Hippocampal formation (tissue), 2 donors: ENCODE results near the gene E2F1.
"Not testable (repeated sequence)": the region's sequence is repeated elsewhere in the genome, so short reads cannot be mapped to it uniquely, and the experiment has no call there.

Experiments
- DNase-seq, 2 donors: peaks; one replicate each; lab custom pipeline; 2025; lab: John Stamatoyannopoulos, UW

Gene E2F1

DNA sequence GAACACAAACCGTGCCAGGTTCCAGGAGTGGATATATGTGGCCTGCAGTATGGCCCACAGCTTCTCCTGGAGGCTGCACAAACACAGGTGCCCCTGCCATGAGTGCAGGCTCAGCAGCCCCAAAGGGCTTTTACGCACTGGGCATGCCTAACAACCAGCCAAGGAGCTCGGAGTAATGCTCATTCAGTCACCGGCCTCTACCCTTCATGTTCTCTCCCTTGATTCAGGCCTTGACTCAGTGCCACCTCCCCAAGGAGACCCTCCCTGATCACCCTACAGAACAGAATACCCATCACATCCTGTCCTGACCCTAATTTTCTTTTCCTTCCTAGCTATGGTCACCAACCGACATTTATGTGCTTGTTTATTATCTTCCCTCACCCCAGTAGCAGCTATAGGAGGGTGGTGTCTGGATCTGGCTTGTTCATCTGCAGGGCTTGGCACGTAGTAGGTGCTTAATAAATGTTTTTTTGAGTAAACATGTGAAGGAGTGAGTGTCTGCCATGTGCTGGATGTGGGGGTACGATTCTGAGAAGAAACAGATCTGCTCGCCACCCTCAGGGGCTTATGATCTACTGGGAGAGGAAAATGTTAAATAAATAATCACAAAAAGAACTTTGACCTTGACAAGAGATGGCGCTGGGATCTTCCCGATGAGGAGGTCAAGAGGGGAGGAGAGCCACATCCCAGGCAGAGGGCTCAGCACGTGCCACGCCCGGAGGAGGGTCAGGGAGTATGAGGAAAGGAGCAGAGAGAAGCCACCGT is 24.7 kb upstream of the E2F1 start:
- DNase-seq = no peak

DNA sequence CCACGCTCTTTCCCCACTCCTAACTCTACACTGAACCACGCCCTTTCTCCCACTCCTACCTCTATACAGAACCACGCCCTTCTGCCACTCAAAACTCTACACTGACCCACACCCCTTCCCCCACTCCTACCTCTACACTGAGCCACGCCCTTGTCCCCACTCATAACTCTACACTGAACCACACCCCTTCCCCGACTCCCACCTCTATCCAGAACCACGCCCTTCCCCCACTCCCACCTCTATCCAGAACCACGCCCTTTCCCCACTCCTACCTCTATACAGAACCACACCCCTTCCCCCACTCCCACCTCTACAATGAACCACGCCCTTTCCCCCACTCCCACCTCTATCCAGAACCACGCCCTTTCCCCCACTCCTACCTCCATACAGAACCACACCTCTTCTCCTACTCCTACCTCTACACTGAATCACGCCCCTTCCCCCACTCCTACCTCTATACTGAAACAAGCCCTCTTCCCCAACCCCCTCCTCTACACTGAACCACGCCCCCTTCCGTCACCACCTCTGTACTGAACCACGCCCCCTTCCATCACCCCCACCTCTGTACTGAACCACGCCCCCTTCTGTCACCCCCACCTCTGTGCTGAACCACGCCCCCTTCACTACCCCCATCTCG is 23.8 kb upstream of the E2F1 start:
- DNase-seq = no peak

DNA sequence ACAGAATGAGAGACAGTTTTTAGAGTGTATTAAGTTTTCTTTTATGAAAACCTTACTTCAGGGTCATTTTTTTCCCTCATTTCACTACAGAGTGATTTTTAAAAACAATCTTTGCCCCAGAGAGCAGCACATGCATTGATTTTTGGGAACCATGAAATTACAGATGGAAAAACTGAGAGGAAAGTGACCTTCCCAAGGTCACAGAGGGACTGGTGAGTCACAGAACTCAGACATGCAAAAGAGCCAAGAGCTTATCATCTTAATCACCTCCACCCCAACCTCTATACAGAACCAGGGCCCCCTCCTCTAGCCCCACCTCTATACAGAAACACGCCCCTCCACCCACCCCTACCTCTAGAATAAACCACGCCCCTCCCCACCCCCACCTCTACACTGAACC is 23.2 kb upstream of the E2F1 start:
- DNase-seq = no peak

DNA sequence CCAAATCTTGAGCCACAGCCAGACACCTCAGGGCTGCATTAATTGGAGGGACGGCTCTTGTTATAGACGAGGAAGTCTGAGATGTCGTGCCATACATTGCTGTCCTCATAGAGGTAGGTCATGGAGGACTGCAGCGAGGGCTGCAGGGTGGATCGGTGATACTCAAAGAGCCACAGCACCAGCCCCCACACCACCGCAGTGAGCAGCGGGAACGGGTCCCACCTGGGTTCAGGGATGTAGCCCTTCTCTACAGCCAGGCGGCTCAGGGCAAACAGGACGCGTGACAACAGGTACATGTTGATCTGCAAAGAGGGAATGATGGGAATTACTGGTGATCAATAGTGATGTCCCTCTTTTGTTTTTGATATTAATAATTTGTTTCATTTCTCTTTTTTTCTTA is 21.5 kb upstream of the E2F1 start:
- DNase-seq = no peak

DNA sequence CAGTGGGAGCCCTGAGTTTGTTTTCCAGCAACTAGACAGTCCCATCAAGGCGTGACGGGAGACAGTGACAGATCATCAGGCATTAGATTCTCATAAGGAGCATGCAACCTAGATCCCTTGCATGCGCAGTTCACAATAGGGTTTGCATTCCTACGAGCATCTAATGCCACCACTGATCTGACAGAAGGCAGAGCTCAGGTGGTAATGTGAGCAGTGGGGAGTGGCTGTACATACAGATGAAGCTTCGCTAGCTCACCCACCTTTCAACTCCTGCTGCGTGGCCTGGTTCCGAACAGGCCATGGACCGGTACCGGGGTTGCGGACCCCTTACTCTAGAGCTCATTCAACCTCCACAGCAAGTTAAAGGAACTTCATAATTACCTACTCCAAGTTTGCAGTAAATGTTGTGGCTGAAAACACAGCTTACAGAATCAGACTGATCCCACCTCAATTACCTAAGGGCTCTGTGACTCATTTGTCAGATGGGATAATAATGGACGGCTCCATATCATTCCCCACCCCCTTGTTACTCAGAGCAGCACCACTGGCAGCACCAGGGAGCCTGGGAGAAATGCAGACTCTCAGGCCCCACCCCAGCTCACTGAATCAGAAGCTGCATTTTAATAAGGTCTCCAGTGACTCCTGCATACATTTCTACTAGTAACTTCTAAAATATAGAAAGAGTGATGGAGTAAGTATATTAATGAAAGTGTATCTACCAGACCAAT is 18.2 kb upstream of the E2F1 start:
- DNase-seq = no peak

DNA sequence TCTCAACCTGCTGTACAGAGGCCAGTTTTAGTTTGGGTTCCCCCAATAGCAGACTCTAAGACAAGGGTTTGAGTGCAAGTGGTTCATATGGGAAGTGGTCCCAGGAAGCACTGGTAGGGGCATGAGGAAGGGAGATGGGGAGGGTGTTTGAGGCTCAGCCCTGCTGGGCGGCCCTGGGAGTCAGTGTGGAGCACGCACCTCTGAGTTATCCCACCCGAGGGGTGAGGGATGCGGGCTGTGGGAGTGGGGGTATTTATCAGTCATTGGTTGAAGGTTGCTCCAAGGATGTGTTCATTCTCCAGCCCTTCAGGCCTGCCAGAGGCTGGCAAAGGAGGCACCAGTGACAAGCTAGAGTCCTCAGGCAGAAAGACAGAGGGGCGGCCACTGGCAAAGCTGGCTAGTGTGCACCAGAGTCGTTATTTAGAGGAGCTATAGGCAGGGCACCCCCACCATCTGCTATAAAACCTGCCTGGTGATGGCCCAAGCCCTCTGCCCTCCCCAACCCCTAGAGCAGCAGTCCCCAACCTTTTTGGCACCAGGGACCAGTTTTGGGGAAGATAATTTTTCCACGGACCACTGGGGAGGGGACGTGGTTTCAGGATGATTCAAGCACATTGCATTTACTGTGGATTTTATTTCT is 17.4 kb upstream of the E2F1 start:
- no peak for DNase-seq

DNA sequence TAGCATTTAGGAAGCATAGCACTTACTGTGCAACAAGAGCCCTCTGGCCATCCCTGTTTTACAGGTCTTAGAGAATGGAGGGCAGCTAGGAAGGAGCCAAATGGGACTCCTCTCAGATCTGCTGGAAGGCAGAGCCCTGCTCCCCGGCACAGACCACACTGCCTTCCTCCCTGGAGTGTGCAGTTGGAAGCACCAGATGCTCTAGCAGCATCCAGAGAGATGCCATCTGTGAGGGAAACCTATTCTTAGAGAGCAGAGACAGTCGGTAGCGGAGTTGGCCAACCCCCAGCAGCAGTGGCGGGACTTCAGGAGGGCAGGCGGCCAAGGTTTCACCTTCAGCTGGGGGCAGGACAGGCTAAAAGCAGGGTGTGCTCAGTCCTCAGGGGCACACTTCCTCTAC is 16.7 kb upstream of the E2F1 start:
- peak; percentile 13 to 33 for DNase-seq

DNA sequence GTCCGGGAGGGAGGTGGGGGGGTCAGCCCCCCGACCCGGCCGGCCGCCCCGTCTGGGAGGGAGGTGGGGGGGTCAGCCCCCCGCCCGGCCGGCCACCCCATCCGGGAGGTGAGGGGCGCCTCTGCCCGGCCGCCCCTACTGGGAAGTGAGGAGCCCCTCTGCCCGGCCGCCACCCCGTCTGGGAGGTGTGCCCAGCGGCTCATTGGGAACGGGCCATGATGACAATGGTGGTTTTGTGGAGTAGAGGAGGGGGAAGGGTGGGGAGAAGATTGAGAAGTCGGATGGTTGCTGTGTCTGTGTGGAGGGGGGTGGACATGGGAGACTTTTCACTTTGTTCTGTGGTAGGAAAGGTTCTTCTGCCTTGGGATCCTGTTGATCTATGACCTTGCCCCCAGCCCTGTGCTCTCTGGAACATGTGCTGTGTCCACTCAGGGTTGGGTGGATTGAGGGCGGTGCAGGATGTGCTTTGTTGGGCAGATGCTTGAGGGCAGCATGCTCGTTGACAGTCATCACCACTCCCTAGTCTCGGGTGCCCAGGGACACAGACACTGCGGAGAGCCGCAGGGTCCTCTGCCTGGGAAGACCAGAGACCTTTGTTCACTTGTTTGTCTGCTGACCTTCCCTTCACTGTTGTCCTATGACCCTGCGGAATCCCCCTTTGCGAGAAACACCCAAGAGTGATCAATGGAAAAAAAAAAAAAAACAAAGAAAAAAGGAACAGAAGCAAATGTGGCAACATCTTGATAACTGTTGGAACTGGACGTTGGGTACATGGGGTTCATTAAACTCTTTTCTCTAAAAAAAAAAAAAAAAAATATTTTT is 15.7 kb upstream of the E2F1 start:
- DNase-seq = no peak

DNA sequence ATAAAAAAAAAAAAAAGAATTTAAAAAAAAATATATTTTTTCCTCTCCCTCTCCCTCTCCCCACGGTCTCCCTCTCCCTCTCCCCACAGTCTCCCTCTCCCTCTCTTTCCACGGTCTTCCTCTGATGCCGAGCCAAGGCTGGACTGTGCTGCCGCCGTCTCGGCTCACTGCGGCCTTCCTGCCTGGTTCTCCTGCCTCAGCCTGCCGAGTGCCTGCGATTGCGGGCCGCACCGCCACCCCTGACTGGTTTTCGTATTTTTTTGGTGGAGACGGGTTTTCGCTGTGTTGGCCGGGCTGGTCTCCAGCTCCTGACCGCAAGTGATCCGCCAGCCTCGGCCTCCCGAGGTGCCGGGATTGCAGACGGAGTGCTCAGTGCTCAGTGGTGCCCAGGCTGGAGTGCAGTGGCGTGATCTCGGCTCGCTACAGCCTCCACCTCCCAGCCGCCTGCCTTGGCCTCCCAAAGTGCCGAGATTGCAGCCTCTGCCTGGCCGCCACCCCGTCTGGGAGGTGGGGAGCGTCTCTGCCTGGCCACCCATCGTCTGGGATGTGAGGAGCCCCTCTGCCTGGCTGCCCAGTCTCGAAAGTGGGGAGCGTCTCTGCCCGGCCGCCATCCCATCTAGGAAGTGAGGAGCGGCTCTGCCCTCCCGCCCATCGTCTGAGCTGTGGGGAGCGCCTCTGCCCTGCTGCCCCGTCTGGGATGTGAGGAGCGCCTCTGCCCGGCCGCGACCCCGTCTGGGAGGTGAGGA is 14.7 kb upstream of the E2F1 start:
- DNase-seq = not testable (repeated sequence)

DNA sequence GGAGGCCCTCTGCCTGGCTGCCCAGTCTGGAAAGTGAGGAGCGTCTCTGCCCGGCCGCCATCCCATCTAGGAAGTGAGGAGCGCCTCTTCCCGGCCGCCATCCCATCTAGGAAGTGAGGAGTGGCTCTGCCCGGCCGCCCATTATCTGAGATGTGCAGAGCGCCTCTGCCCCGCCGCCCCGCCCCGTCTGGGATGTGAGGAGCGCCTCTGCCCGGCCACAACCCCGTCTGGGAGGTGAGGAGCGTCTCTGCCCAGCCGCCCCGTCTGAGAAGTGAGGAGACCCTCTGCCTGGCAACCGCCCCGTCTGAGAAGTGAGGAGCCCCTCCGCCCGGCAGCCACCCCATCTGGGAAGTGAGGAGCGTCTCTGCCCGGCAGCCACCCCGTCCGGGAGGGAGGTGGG is 12.8 kb upstream of the E2F1 start:
- DNase-seq = not testable (repeated sequence)

DNA sequence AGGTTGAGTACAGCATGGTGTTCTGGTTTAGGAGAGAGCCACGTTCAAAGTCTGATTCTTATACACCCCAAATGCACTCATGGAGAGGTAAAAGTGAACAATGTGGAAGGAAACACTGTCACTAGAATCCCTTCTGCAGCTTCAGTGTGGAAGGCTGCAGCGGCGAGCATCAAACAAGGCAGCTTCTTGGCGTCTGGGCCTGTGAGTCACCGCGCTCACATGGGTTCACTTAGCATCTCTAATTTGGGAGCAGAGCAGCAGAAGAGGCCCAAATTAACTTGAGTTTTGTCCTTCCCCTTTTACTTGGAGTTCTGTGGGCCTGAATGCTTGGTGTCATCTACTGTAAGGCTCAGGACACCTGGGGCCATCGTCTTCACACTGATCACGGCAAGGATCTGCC is 10.9 kb upstream of the E2F1 start:
- peak; percentile 22 to 46 for DNase-seq

DNA sequence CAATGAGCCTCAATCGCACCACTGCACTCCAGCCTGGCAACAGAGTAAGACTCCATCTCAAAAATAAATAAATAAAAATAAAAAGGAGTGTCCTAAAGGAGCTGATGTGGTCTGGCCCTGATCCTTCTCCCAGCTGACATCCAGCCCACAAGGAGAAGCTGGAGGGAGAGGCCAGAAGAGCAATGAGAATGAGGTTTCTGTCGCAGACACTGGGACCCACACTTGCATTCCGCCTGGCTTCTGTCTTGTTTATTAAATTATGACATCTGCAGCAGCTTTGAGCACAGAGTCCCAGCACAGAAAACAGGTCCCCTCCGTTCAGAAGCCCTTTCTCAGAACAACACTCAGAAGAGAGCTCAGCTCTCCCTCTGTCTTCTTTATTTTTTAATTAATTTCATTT is 10.3 kb upstream of the E2F1 start:
- no peak for DNase-seq

DNA sequence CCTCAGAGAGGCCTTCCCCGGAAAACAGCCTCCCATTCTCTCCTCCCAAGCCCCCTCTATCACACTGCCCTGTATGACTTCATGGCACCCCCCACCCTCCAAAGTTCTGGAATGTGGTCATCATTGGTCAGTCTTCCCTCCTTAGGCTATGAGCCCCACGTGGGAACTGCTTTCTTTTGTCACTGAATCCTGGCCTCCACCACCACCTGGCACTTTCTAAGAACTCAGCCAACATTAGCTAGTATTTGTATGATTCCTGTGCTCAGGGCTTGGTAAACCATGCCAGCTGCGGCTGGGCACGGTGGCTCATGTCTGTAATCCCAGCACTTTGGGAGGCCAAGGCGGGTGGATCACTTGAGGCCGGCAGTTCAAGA is 8.4 kb upstream of the E2F1 start:
- DNase-seq = peak in 1 of 2 donors; percentile 19

DNA sequence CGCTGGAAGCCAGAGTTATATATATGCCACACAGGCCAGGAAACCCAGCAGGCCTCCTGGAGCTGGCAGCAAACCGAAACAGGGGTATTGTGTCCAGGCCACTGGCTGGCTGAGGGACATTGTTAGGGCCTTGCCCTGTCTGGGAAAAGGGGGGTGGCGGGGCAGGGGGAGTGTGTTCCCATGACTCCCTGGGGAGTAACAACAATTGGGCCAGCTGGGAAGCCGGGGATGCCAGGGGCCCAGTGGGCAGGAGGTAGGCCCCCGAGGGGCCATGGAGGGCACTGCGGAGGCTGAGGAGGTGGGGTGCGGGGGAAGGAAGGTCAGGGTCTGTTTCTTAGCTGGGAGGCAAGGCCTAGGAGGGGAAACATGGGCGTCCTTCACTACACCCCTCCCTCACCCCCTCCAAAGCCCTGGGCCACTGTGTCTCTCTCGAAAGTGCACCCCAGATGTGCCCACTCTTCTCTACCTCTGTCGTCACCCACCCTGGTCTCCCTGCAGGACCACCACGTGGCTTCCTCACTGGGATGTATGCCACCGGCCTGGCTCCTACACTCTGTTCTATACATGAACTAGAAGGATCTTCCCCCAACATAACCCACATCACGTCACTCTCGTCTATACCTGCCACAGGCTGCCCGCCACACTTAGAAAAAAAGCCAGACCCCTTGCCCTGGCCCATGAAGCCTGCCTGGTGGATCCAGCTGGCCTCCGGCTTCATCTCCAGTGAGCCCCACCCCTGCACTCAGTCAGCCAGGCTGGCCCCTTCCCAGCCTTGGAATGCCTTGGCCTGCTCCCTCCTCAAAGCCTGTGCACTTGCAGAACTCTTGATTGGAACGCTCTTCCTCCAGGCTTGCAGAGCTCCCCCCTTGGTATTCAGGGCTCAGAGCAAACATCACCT is 7.8 kb upstream of the E2F1 start:
- peak; percentile 78 to 81 for DNase-seq

DNA sequence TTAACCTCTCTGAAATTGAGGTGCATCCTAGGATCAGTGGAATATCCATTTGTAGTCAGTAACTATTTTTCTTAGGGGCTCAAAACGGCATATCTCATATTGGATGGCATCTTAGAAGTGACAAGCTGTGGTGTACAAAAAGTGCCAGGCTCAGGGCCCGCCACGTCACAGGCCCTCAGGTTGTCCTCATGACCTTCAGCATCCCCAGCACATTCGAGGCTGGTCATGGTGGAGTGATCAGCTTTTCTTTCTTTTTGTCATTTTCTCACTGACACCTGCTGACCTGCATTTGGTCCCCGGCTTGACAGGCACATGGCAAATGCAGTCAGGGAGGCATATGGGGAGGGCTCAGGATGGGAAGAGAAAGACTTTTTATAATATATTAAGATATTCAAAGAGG is 7.1 kb upstream of the E2F1 start:
- no peak for DNase-seq

DNA sequence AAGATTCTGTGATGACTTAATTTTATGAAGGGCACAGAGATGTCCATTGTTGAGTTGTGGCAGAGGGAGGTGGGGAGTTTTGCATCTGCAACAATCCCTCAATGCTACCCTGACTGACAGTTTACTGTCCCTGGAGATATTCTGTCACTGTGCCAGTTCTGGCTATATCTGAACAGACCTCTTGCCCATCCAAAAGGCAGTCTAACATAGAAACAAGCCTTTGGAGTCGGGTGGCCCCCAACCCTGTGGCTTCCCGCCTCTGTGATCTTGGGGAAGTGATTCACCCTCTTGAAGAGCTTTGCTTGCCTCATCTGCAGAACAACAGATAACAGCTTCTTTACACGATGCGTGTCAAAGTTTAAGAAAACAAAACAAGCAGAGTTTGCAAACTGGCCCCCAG is 3.8 kb upstream of the E2F1 start:
- DNase-seq = peak in 1 of 2 donors; percentile 64

DNA sequence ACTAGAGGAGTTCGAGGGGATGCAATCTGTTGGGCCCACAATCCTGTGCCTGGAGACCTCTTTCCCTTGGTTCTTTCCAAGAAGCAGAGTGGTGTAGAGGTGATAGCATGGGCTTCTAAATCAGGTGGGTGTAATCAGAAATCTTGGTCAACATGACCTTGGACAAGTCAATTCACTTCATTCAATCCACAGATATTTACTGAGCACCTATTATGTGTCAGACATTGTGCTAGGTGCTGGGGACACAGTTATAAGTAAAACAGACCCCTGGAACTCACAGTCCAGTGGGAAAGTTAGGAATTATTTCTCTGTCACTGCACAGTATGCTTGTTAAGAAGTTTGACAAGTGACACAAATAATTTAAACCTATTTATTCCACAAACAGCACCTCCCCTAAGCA is 3.3 kb upstream of the E2F1 start:
- DNase-seq = no peak

DNA sequence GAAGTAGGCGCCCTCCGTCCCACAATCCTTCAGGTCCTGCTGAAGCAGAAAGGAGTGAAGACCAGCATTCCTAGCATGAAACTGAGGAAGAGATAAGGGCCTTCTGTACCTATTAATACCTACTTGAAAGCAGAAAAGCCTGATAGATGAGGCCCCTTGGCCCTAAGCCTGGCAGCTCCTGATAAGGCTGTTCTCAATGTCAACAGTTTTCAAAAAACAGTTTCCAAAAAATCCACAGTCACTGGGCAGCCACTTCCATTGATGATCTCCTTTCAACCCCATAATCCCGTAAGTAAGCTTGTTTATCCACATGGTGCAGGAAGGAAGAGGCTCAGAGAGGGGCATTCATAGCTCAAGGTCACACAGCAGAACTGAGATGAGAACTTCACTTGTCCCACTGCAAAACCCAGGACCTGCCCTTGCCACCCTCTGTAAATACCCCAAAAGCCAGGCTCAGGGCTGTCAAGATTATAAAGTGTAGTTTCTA is 2.8 kb upstream of the E2F1 start:
- DNase-seq = no peak

DNA sequence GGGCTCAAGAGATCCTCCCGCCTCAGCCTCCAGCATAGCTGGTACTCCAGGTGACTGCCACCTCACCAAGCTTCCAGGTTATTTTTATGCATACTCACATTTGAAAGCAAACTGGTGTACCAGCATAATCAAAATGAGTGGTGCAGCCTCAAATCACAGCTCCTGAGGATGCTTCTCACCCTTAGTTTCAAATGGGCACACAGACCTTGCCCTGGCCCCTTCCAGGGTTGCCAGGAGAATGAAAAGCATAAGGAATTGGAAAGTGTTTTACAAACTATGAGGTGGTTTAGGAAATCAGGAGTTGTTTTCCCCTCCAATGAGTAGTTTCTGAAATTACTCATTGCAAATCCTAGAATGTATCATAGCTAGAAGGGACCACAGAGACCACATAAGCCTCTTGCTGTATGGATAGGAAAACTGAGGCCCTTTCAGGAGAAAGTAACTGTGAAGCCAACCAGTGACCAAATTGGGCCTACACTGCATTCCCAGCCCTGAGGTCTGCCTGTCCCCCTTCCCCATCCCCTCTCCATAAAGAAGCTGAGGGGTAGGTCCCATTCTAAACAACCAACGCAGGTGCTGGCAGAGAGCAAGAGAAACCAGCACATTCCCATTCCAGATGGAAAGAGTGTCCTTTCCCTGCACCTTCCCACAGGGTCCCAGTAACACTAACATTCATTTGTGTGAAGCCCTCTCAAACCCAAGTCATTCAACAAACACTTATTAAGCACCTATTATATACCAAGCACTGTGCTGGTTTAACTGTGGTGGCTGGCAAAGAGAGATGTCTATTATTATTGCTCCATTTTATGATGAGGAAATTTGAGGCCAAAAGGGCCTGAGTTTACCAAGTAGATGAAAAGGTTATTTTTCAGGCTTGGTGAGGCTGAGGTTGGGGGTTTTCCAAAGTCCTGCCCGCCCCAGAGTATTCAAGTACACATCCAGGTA is 2.1 kb upstream of the E2F1 start:
- no peak for DNase-seq
